OCI-LY3 (cell line): ENCODE data around the gene TRABD2B.

Source experiments
- EZH2phosphoT487 ChIP-seq: fragments of 200-600 bp; shearing (Covaris generic); IDR thresholded peaks from 2 replicates; pipeline ENCODE4 v1.6.1; 2018; ENCODE audit warnings: antibody characterized with exemption, mixed run types, low read depth
- TF ChIP-seq, protein P1 (sequence below): fragments of 200-600, 300-600 bp; sonication (generic); IDR thresholded peaks from 2 replicates; pipeline ENCODE4 v1.5.1; 2014; ENCODE audit warnings: antibody characterized with exemption, low read length, low read depth

DNA sequence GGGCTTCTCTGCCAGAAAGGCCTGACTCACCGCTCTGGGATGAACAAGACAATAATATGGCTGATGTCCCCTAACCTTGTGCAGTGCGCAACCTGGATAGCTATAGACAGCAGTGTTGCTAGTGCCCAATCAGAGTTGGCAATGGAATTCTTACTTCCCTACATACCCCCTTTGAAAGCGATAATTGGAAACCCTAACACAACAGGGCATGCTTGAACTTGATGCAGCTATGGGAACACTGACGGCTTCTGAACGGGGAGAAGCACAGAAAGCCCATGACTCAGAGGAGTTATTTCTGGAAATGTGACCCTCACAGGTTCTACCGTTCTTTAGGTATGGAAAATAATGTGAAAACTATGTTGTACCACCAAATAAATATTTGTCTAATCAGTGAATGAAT, 200.6 kb downstream of the TRABD2B start:
- TF ChIP-seq, protein P1, sequence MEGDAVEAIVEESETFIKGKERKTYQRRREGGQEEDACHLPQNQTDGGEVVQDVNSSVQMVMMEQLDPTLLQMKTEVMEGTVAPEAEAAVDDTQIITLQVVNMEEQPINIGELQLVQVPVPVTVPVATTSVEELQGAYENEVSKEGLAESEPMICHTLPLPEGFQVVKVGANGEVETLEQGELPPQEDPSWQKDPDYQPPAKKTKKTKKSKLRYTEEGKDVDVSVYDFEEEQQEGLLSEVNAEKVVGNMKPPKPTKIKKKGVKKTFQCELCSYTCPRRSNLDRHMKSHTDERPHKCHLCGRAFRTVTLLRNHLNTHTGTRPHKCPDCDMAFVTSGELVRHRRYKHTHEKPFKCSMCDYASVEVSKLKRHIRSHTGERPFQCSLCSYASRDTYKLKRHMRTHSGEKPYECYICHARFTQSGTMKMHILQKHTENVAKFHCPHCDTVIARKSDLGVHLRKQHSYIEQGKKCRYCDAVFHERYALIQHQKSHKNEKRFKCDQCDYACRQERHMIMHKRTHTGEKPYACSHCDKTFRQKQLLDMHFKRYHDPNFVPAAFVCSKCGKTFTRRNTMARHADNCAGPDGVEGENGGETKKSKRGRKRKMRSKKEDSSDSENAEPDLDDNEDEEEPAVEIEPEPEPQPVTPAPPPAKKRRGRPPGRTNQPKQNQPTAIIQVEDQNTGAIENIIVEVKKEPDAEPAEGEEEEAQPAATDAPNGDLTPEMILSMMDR = no peak
- no peak for TF ChIP-seq EZH2phosphoT487
